Medulla oblongata (tissue), 1 donor: ENCODE measurements around the gene A3GALT2.
"Not testable (repeated sequence)": the region's sequence is repeated elsewhere in the genome, so short reads cannot be mapped to it uniquely, and the experiment has no call there.

Experiments
- DNase-seq: peaks from one replicate; pipeline ENCODE4 v3.0.0-alpha.2; 2015; ENCODE audit errors: extremely low spot score

A3GALT2 gene

GRCh38 chr1:33294071-33295010 is 26.6 kb downstream of the A3GALT2 start:
- DNase-seq: no peak

- no peak for DNase-seq
Measured at GRCh38 chr1:33292726-33293340, 28.1 kb downstream of the A3GALT2 start.

GRCh38 chr1:33290615-33291014 is 30.3 kb downstream of the A3GALT2 start:
- DNase-seq: not testable (repeated sequence)

GRCh38 chr1:33289858-33290154 is 31.1 kb downstream of the A3GALT2 start:
- no peak for DNase-seq

- no peak for DNase-seq
Measured at GRCh38 chr1:33288976-33289857, 31.7 kb downstream of the A3GALT2 start.

- DNase-seq: no peak
Measured at GRCh38 chr1:33287317-33287716, 33.6 kb downstream of the A3GALT2 start.

GRCh38 chr1:33286451-33287185 is 34.3 kb downstream of the A3GALT2 start:
- DNase-seq: peak; percentile 36

- no peak for DNase-seq
Measured at GRCh38 chr1:33284049-33284448, 36.8 kb downstream of the A3GALT2 start.

- no peak for DNase-seq
Measured at GRCh38 chr1:33282791-33283190, 38.1 kb downstream of the A3GALT2 start.

GRCh38 chr1:33281554-33282303 is 39.2 kb downstream of the A3GALT2 start:
- DNase-seq: no peak

- no peak for DNase-seq
Measured at GRCh38 chr1:33280091-33280661, 40.7 kb downstream of the A3GALT2 start.

- no peak for DNase-seq
Measured at GRCh38 chr1:33277488-33278084, 43.3 kb downstream of the A3GALT2 start.

GRCh38 chr1:33276573-33277298 is 44.2 kb downstream of the A3GALT2 start:
- DNase-seq: no peak

- DNase-seq: no peak
Measured at GRCh38 chr1:33275706-33276572, 45.0 kb downstream of the A3GALT2 start.

GRCh38 chr1:33275195-33275594 is 45.7 kb downstream of the A3GALT2 start:
- no peak for DNase-seq

GRCh38 chr1:33274446-33274845 is 46.5 kb downstream of the A3GALT2 start:
- DNase-seq: no peak

GRCh38 chr1:33273961-33274371 is 46.9 kb downstream of the A3GALT2 start:
- no peak for DNase-seq

- DNase-seq: no peak
Measured at GRCh38 chr1:33273406-33273805, 47.5 kb downstream of the A3GALT2 start.
